HG03175 (cell line): ENCODE results near the gene MAST4.
"Not testable (repeated sequence)": the region's sequence is repeated elsewhere in the genome, so short reads cannot be mapped to it uniquely, and the experiment has no call there.

ENCODE experiments used
- ATAC-seq: cut with Tn5 transposase; IDR thresholded peaks from one replicate; pipeline ENCODE4 v1.9.1; 2021; ENCODE audit warnings: mild to moderate bottlenecking, moderate library complexity; ENCODE audit not compliant: unreplicated experiment

MAST4 gene

DNA sequence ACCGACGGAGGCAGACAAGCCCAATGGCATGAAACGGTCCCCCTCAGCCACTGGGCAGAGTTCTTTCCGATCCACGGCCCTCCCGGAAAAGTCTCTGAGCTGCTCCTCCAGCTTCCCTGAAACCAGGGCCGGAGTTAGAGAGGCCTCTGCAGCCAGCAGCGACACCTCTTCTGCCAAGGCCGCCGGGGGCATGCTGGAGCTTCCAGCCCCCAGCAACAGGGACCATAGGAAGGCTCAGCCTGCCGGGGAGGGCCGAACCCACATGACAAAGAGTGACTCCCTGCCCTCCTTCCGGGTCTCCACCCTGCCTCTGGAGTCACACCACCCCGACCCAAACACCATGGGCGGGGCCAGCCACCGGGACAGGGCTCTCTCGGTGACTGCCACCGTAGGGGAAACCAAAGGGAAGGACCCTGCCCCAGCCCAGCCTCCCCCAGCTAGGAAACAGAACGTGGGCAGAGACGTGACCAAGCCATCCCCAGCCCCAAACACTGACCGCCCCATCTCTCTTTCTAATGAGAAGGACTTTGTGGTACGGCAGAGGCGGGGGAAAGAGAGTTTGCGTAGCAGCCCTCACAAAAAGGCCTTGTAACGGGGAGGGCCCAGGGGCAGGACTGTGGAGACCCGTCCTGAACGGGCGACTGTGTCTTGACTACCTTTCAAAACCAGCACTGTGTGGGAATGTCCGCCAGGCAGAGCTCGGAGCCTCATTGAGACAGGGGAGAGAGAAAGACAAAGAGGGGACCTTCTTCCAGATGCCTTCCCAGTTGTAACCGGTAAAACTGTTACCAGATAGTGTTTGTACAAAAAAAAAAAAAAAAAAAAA is 570.5 kb downstream of the MAST4 start:
- ATAC-seq = peak; percentile 63

DNA sequence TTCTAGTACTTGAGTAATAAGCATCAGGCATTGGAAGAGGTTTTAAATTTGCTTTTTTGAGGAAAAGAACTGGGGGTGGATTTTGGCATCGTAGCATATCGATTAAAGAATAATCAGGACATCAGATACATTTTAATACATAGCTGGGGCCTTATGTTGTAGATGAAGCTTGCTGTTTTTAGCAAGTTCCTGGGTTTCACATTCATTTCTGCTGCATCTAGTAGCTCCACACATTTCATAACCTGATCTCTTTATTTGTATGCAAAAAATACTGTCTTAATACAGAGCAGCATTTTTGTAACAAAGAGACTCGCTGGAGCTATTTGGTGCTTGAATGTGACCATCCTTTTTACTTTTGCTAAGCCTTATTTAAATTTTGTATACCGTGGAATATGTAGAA is 571.9 kb downstream of the MAST4 start:
- ATAC-seq = no peak

DNA sequence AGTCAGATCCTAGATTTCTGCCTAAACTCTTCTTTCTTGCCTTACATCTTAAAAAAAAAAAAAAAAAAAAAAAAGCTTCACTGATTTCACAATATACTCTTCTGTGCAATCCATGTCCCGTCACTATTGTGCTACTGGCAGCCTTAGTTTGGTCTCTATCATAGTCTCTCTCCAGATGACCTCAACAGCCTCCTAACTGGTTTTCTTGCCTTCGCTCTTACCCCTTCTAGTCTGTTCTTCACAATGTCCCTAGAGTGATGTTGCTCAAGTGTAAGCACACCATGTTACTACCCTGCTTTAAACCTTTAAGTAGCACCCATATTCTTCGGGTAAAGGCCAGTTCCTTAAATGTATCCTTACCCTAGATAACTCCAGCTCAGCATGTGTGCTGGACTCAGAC is 574.6 kb downstream of the MAST4 start:
- no peak for ATAC-seq

DNA sequence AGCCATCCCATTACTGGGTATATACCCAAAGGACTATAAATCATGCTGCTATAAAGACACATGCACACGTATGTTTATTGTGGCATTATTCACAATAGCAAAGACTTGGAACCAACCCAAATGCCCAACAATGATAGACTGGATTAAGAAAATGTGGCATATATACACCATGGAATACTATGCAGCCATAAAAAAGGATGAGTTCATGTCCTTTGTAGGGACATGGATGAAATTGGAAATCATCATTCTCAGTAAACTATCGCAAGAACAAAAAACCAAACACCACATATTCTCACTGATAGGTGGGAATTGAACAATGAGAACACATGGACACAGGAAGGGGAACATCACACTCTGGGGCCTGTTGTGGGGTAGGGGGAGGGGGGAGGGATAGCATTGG is 577.2 kb downstream of the MAST4 start:
- ATAC-seq = not testable (repeated sequence)

DNA sequence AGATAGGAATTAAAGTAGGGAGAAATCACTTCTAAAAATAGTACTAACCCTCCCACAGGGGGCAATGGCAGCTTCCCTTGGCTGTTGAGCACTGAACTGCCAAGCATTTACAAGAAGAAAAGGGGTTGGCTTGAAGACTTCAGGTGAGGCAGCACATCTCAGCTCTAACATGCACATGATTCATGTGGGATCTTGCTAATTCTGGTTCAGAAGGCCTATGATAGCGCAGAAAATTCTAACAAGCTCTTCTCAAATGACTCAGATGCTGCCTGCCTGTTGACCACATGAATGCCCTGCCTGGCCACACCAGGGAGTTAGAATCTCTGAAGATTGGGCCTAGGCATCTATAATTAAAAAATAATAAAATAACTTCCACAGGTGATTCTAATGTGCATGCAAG is 577.8 kb downstream of the MAST4 start:
- ATAC-seq = no peak

DNA sequence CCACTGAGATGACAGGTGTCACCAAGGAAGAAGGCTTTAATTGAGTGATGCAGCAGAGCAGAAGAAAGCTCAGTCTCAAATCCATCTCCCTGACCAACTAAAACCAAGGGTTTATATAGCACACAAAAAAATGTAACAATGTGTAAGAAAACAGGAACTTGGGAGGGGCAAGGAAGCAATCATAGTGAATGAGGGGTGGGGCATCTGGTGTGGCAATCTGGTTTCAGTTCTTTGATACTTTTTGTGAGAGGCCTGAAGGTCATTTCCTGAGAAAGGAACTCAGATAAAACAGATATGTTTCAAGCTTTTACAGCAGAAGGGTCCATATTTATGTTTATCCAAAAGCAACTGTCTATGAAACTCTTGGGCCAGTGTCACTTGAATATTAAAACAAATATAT is 580.7 kb downstream of the MAST4 start:
- no peak for ATAC-seq

DNA sequence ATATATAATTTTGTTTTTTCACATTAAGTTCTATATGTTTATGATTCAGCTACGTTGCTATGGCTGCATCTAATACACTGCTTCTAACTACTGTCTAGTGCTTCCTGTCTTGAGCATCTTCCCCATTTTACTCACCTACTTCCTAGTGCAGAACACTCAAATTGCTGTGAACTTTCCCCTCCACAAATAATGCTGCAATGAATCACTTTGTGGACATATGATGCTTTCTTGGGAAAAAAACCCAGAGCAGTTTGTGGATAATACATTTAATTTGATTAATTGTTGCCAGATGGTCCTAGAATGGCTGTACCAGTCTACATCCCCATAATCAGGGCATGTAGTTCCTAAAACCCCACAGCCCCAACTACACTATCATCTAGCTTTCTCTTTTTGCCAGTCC is 581.9 kb downstream of the MAST4 start:
- ATAC-seq = no peak

DNA sequence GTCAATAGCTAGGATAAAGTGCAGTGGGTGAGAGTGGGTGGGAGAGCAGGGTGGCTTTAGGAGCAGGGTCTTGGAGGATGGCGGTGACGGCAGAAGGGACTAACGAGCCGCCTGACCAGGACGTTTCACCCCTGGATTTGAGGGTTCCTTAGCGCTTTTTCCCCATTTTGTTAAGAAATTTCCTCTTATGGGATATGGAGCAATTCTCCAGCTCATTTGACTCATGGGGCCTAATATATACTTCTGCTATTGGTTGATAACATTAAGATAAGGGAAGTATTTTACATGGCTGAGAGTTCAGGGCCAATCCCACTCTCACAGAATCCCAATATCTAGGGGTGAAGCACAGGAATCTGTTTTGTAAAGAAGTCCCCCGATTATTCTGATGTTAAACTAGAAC is 582.8 kb downstream of the MAST4 start:
- no peak for ATAC-seq

DNA sequence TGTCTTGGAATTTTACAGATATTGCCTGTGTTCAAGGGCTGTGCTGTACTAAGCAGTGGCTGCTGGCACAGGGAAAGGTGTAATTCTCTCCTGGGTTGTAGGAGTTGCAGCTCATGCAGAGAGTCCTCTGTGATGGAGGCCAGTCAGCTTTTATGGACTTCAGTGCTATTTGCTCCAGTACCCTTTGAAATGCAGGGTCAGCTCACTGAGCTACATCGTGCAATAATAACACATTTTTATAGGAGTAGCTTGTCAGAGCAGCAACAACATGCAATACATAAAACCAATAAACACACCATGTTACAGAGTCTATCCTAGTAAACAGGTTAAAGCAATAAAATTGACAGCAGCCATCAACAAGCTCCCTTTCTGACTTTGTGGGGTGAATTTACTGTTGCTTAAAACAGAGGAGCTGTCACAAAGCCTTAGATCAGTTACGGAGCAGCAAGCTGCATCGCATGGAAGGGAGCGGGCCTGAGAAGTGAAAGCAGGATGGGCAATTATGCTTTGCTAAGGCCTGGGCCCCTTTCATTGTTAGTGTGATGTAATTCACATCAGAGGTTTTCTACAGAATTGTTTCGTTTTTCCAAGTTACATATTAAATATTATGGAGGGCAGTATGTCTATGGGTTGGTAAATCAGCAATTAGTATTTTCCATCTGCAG is 583.6 kb downstream of the MAST4 start:
- ATAC-seq = no peak

DNA sequence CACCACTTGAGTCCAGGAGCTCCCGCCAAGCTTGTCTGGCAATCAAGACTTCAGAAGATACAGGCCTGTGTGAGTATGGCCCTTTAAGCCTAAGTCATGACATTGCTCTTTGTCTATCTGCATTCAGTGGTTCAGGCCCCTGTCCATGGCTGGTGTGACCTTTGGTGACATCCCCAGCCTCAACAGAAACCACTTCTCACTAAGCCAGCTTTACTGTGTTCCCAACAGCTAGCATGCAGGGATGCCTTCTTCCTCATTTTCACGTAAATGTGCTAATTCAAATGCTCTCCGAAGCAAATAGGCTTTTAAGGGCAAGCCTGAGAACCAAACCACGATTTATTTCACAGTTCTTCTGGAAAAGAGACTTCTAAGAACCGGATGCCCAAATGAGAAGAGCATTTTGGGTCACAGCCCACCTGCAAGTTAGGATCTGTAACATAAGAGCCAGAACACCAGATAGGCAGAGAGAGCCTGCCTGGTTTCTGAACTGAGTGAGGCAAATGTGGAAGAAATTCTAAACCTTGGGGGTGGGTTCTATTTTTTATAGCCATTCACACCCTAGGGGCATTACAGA is 585.5 kb downstream of the MAST4 start:
- ATAC-seq = no peak

DNA sequence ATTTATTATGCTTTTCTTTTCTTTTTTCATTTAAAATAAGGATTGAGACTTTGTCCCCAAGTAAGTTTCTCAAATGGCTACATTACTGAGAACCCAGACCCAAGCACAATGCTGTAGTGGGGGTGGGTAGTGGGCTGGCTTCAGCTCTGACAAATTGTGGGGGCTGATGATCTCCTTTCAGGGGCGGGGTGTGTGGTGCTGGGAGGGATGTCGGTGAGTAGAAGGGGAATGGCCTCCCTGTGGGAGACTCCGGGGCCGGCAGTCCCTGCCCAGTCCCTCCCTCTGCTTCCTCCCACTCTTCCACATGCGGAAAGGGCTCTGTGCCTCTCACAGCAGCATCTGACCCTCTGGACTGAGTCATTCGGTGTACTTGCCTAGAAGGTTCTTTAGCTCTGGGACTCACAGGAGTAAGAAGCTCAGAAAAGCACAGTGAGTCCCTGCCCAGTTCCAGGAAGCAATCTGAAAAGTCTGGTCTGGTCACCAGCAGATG is 586.2 kb downstream of the MAST4 start:
- no peak for ATAC-seq

DNA sequence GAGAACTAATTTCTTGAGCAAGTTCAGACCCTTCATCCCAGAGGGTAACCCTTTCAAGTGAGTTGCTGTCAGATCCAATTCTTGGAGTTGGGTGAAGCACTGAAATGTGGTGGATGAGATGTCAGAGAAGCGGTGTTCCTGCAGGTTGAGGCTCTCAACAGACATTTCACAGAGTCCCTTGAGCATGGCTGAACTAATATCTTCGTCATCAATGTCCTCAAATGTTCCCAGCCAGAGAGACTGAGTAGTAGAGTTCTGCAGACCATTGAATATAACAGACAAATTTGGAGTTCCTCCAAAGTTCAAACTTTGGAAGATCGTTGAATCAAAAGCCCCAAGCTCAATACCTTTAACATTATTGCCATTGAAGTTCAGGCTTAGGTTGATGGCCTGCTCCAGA is 587.7 kb downstream of the MAST4 start:
- no peak for ATAC-seq

DNA sequence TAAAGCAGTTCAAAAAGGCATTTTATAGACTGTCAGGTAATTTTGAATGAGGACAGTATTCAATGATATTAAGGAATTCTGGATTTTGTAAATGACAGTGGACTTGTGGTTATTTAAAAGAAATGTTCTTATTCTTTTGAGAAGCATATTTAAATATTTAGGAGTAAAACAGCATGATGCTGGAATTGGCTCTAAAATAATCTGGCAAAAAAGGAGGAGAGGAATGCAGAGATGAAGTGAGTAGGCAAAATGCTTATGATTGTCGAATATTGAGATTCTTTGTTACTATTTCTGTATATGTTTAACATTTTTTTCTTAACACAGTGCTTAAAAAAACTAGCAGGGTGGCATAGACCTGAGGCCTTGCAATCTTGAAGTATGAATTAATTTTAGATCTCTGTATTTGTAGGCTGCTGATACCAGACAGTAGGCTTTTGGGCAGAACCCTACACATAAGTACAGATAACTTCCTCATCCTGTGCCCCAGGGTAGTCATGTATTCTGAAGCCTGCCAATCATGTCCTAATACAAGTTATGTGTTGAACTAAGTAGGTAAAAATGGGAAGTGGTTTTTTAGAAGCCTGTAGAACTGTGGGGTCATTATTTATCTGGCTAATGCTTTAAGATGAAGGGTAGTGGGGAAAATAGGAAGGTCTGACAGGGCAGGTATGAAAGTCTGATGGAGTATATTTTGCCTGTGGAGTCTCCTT is 591.0 kb downstream of the MAST4 start:
- peak; percentile 74 for ATAC-seq

DNA sequence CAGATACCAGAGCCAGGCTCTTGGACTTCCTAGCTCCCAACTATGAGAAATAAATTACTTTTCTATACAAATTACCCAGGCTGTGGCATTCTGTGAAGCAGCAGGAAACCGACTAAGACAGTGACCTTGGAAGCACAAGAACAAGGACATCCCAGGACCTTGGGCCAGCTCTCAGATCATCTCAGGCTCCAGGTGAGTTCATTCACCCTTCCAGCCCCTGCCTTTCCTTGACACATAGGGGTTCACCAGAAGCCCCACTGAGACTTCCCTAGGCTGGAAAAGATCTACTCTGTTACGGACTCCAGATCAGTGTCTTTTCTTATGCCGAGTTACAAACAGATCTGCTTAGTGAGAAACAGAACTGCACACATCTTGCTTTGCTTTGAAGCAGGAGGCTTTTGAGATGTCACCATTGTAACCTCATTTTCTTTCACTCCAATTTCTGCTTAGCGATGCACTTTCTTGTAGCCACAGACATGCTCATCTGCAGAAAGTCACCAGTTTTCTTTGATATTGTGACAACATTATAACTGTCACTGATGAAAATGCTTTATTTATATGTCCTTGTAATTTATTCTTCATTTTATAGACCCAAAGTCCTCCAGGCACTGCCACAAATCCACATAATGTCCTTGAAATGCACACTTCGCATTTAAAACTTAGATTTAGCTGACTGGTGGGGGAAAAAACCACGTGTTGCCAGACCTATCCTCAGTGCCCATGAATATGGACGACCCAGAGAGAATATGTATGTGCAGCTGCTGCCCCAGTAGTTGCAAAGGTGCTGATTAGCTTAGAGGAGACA is 592.3 kb downstream of the MAST4 start:
- ATAC-seq = no peak

DNA sequence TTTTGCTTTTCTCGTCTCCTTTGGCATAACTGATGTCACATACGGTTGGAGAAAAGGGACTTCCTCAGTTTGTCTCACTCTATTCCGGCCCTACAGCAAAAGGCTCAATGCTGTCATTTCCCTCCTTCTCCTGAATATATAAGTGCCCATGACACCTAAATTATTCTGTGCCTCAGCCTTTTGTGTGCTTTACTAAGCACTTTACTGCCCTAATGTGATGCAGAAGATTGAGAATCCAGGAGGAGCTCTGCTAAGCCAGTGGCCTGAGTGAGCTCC is 592.8 kb downstream of the MAST4 start:
- no peak for ATAC-seq

DNA sequence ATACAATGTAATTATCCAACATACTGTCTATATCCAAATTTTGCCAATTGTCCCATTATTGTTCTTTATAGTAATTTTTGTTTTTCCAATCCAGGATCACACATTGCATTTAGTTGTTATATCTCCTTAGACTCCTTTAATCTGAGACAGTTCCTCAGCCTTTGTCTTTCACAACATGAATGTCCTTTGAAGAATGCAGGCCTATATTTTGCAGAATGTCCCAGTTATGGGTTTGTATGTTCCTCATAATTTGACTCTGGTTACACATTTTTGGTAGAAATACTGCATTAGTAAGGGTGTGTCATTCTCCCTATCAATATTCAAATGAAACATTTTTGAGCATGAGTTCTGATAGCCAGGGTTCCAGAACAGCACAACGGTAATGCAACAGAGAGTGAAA is 593.7 kb downstream of the MAST4 start:
- ATAC-seq = no peak

DNA sequence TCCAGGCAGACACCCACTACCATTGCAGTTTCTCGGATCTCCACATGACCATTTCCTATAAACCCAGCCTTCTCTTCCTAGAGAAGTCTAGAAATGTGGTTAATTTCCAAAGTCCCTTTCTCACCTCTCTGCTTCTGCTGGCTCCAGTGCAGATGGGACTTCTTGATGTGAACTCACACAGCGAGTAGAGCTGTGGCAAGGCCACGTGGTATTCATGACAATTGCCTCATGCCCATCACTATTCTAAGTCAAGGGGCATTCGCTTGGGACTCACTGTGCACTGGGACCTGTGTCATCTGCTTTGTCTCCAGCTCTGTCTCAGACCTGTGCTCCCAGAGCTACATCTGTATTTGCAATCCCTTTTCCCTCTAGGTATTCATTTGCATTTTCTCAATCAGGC is 594.2 kb downstream of the MAST4 start:
- ATAC-seq = no peak

DNA sequence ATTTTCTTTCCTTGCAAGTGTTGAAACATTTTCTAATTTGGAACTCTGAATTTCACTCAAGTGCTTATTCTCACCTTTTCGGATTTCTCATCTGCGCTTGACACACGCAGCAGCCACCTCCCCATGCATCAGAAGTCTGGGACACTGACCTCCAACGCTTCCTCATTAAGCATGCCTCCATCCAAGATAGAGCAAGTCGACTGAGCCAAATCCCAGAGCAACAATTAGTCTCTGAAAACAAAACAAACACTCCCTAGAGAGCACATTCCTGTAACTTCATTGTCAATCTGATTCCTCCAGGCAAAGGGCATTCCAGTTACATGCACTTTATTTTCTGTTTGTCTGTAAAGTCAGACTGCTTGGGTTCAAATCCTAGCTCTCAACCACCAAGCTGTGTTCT is 594.7 kb downstream of the MAST4 start:
- ATAC-seq = no peak

DNA sequence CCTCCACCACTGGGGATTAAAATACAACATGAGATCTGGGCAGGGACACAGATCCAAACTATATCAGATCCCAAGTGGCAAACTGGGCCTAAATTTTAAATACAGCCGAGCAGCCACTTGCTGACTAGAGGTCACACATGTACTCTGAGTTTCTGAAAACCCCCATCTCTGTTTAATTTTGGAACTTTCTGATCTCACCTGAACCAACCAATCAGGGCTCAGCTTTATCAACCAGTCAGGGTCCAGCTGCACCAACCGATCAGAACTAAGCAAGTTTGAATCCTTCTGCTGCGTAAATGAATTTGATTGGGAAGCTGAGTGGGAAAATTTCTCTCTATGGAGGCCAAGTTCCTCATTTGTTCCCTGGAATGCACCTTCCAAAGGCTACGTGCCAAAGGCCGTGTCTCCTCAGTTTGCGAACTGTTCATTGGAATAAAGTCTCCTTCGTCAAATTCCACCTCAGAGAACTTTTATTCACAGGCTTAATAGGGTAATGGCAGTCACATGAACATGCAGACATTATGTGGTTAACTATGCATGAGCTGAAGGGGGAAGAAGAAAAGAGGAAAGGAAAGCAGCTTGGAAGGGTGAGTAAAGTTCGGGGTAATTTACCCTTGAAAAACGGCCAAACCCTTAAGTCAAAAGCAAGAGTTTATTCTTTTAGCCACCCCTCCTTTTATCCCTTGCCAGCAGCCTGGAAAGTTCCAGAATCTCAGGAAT is 596.7 kb downstream of the MAST4 start:
- ATAC-seq = peak; percentile 31

DNA sequence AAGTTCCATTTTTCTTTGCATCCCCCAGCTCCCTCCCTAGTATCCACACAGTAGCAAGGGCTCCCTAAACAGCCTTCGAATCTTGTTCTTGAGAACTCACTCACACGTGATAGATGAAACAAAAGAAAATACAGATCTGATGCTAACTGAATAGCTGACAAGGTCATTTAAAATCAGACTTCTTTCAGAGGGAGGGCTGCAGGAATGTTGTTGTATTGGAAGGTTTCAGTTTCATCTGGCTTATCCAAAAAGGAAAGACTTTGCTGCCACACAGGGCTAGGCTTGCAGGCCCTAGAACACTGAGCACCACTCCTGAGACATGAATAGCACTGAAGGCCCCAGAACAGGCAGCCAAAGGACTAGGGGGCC is 597.2 kb downstream of the MAST4 start:
- no peak for ATAC-seq
